ENCODE measurements around the gene CDK9. TPM values are rescaled to one million over a fixed set of nuclear protein-coding genes. Genes with fewer than 3 reads are reported as not detected.
"Not testable (repeated sequence)": the region's sequence is repeated elsewhere in the genome, so short reads cannot be mapped to it uniquely, and the experiment has no call there.

Gene CDK9
- total RNA-seq, 2 donors from 2014 or later: 64.0 to 77.7 TPM

DNA sequence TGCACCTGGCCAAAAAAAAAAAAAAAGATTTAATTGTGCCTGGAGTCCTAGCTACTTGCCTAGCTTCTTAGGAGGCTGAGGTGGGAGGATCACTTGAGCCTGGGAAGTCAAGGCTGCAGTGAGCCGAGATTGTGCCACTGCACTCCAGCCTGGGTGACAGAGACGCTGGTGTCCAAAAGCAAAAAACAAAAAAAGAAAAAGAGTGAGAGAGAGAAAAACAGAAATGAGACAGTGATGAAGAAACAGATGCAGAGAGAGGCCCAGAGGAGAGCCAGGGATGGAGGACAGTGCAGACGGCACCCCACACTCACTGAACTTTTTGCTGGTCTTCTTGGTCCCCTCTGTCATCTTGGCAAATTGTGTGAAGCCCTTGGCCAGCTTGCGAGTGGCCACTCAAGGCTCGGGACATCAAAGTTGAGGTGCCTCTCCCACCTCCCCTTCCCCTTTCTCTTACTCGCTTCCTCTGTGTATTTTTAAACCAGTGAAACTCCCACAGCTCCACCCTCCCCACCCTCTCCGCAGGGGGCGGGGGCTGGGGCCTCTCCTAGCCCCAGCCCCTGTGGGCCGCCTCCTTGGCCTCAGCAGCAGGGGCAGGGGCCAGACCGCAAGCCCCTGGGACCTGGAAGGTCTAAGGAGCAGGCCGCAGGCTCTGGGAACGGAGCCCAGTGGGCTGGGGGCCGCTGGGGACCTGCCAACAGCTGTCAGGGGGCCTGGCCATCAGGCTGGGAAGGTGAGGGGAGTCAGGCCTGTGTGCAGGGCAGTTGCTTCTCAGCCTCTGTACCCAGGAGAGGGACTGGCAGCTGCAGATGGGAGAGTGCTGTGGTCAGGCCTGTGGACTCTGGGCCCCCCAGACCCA, 7.3 kb upstream of the CDK9 start, which contains the start of gene SH2D3C:
Gene SH2D3C (minus strand): TSS at position 387 of the 856 bp plus-strand sequence. CDS start 39 bp downstream, at position 348.
- H3K9ac ChIP-seq (ENCODE audit: low read depth in 2 of 2, low read length in 2 of 2): peak within 1 kb of the TSS; percentile 51 to 73
- intact Hi-C loops (cut with DNase I): no loop called here
- no peaks in the 10 kb centered on the region for H3K27me3 ChIP-seq
- H3K4me1 ChIP-seq: no peaks in the 10 kb centered on the region
- H3K9me3 ChIP-seq: no peaks in the 10 kb centered on the region
- peak within 1 kb of the TSS; percentile 67 for H3K27ac ChIP-seq
- TF ChIP-seq, protein P1, sequence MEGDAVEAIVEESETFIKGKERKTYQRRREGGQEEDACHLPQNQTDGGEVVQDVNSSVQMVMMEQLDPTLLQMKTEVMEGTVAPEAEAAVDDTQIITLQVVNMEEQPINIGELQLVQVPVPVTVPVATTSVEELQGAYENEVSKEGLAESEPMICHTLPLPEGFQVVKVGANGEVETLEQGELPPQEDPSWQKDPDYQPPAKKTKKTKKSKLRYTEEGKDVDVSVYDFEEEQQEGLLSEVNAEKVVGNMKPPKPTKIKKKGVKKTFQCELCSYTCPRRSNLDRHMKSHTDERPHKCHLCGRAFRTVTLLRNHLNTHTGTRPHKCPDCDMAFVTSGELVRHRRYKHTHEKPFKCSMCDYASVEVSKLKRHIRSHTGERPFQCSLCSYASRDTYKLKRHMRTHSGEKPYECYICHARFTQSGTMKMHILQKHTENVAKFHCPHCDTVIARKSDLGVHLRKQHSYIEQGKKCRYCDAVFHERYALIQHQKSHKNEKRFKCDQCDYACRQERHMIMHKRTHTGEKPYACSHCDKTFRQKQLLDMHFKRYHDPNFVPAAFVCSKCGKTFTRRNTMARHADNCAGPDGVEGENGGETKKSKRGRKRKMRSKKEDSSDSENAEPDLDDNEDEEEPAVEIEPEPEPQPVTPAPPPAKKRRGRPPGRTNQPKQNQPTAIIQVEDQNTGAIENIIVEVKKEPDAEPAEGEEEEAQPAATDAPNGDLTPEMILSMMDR (IDR thresholded peaks at IDR 0.05): no peak
- H3K4me3 ChIP-seq: peak within 1 kb of the TSS; percentile 1
- peak; percentile 47 for DNase-seq
- H3K36me3 ChIP-seq: no peaks in the 10 kb centered on the region

DNA sequence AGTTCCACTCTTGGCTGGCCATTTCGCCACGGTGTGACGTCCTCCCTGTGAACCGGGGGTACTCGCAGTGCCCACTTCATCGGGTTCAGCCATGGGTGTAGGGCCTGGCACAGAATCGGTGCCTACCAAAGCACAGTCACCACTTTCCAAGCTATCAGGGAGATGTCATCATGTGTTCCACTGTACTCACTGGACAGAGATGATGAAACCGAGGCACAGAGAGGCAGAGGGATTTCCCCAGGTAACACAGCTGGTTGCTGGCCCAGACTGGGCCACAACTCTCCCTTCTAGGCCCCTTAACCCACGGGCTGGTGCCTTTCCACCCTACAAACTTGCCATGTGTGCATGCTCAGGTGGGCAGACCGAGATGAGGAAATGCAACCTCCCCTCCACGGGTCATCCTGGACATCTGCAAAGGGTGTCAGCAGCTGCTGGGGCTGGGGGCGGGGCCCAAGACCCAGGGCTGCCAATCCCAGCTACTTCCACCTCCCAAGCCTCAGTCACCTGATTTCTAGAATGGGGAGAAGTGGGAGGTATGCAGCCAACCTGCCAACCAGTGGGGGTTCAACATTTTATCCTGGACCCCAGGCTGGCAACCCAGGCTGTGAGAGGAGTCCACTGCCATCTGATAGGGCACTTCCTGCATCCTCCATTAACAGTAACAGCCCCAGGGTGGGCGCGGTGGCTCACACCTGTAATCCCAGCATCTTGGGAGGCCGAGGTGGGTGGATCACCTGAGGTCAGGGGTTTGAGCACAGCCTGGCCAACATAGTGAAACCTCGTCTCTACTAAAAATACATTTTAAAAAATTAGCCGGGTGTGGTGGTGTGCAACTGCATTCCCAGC, 6.5 kb upstream of the CDK9 start:
- peak overlapping the region; percentile 51 to 73 for H3K9ac ChIP-seq (ENCODE audit: low read depth in 2 of 2, low read length in 2 of 2)
- no peaks in the 10 kb centered on the region for H3K36me3 ChIP-seq
- H3K4me3 ChIP-seq: no peak overlapping the region
- peak overlapping the region; percentile 67 for H3K27ac ChIP-seq
- no peaks in the 10 kb centered on the region for H3K9me3 ChIP-seq
- DNase-seq: no peak
- TF ChIP-seq, protein P1 (IDR thresholded peaks at IDR 0.05): no peak
- H3K27me3 ChIP-seq: no peaks in the 10 kb centered on the region
- intact Hi-C loops (cut with DNase I): no loop called here
- H3K4me1 ChIP-seq: no peaks in the 10 kb centered on the region

DNA sequence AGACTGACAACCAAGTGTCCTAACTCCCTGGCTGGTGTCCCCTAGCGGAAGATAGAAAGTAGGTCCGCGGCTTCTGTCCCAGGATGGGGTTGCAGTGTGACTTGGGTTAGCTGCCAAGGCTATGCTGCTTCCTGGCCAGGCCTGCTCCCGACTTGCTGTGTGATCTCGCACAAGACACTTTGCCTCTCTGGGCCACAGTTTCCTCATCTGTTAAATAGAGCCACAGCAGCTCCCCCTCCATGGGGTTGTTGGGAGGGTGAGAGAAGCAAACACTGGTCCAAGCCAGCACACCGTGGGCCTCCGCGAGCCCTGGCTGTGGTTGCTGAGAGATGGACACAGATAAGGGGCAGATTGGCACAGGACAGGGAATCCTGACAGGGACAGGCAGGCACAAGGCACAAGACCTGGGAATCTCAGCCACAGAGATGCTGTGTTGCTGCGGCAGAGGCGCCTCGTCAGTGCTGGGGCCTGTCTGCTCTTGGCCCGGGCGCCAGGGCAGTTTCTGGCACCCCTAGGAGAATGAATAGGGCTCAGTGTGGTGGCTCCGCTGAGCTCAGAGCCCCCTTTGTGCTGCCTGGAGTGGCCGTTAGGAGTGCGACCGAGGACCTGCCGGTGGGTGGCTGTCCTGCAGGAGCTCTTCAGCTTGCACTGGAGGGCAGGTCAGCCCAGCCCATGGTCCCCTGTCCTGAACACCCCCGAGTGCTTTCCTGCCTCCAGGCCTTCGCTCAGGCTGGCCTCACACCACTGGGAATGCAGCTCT, 5.5 kb upstream of the CDK9 start:
- intact Hi-C loops (cut with DNase I): no loop called here

DNA sequence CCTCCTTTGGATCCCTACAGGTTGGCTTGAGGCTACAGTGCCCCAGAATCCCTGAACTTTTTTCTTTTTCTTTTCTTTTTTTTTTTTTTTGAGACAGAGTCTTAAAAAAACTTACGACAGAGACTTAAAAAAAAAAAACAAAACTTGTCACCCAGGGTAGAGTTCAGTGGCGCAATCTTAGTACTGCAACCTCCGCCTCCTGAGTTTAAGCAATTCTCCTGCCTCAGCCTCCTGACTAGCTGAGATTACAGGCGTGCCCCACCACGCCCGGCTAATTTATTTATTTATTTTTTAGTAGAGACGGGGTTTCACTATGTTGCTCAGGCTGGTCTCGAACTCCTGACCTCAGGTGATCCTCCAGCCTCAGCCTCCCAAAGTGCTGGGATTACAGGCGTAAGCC, 4.9 kb upstream of the CDK9 start:
- H3K4me1 ChIP-seq; H3K9ac ChIP-seq (ENCODE audit: low read depth in 2 of 2, low read length in 2 of 2); DNase-seq; H3K9me3 ChIP-seq; H3K4me3 ChIP-seq; H3K36me3 ChIP-seq; intact Hi-C loops (cut with DNase I); H3K27me3 ChIP-seq; H3K27ac ChIP-seq: not testable (repeated sequence)

More for the DNA sequence above, 5.5 kb upstream of the CDK9 start:
- DNase-seq: no peak
- Histone ChIP-seq H3K36me3 (no peaks in the 10 kb centered on the region), H3K9me3 (no peaks in the 10 kb centered on the region), H3K9ac (ENCODE audit: low read depth in 2 of 2, low read length in 2 of 2) (peak overlapping the region; percentile 24 to 55), H3K27me3 (no peaks in the 10 kb centered on the region), H3K4me3 (no peak overlapping the region), H3K4me1 (no peaks in the 10 kb centered on the region), H3K27ac (no peak overlapping the region)
- TF ChIP-seq, protein P1 (IDR thresholded peaks at IDR 0.05): no peak

DNA sequence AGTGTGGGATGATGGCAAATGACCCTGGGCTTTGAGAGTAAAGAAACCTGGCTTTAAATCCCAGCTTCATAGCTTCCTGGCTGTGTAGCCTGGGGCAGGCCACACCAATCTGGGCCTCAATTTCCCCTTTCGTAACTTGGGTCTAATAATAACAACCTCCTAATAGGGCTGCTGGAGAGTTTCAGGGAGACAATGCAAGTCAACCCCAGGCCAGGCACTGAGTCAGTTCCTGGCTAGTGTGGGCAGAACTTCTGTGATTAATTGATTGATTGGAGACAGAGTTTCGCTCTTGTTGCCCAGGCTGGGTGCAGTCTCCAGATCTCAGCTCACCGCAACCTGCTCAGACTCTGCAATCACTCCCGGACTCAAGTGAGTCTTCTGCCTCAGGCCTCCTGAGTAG, 4.0 kb upstream of the CDK9 start:
- H3K27me3 ChIP-seq: no peaks in the 10 kb centered on the region
- TF ChIP-seq, protein P1 (IDR thresholded peaks at IDR 0.05): no peak
- H3K9me3 ChIP-seq: no peaks in the 10 kb centered on the region
- no peak overlapping the region for H3K27ac ChIP-seq
- no peaks in the 10 kb centered on the region for H3K4me1 ChIP-seq
- DNase-seq: no peak
- no peak overlapping the region for H3K9ac ChIP-seq (ENCODE audit: low read depth in 2 of 2, low read length in 2 of 2)
- intact Hi-C loops (cut with DNase I): no loop called here
- H3K36me3 ChIP-seq: no peaks in the 10 kb centered on the region
- no peak overlapping the region for H3K4me3 ChIP-seq
